Measurements from ENCODE around the gene BBS2.

The BBS2 gene

DNA sequence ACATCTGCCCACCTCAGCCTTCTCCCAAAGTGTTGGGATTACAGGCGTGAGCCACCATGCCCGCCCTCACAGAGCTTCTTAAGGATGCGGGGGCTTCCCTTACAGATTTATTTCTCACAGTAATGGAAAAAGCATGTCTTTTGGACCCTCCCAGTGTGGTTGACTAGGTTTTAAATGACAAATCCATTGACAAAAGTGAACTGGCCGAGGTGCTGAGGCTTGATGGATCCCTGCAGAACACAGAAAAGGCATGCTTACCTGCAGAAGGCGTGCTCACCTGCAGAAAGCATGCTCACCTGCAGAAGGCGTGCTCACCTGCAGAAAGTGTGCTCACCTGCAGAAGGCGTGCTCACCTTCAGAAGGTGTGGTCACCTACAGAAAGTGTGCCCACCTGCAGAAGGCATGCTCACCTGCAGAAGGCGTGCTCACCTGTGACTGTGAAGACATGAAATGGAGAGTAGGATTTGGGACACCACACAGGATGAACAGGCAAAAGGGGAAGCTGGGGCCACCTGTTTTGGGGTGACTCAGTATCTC, 15.1 kb upstream of the BBS2 start:
- H3K4me3 Mint-ChIP-seq, result no peak overlapping the region
- TF ChIP-seq, protein P1, sequence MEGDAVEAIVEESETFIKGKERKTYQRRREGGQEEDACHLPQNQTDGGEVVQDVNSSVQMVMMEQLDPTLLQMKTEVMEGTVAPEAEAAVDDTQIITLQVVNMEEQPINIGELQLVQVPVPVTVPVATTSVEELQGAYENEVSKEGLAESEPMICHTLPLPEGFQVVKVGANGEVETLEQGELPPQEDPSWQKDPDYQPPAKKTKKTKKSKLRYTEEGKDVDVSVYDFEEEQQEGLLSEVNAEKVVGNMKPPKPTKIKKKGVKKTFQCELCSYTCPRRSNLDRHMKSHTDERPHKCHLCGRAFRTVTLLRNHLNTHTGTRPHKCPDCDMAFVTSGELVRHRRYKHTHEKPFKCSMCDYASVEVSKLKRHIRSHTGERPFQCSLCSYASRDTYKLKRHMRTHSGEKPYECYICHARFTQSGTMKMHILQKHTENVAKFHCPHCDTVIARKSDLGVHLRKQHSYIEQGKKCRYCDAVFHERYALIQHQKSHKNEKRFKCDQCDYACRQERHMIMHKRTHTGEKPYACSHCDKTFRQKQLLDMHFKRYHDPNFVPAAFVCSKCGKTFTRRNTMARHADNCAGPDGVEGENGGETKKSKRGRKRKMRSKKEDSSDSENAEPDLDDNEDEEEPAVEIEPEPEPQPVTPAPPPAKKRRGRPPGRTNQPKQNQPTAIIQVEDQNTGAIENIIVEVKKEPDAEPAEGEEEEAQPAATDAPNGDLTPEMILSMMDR (IDR thresholded peaks at IDR 0.05; ENCODE audit: unreplicated experiment in 3 of 3), result no peak
- H3K27ac Mint-ChIP-seq, result no peak overlapping the region
- H3K27me3 Mint-ChIP-seq (ENCODE audit: low read depth), result peaks cover 32% of the 10 kb centered on the region
- no peaks in the 10 kb centered on the region for H3K4me1 Mint-ChIP-seq
- no peaks in the 10 kb centered on the region for H3K36me3 Mint-ChIP-seq (ENCODE audit: low read depth)
- H3K9me3 Mint-ChIP-seq, result no peaks in the 10 kb centered on the region

DNA sequence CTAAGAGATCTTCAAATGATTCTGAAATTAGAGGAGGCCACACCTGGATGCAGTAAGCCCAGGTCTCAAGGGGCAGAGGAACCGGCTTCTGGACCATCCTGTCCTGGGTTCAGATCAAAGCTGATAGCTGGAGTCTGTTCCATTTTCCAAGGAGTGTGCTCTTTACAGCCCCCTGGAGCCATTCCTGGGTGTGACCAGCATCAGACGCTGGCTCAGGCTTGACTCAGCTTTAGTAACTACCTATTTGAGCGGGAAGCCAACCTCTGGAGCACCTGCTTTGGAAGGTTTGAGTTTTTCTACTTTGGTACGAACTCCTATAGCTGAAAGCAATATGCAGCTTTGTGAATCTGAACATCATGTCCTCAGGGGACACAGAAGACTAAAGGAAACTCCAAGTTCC, 12.9 kb upstream of the BBS2 start:
- Mint-ChIP-seq H3K4me3 (no peak overlapping the region), H3K4me1 (no peaks in the 10 kb centered on the region), H3K36me3 (ENCODE audit: low read depth) (no peaks in the 10 kb centered on the region), H3K9me3 (no peaks in the 10 kb centered on the region), H3K27ac (no peak overlapping the region), H3K27me3 (ENCODE audit: low read depth) (peaks cover 32% of the 10 kb centered on the region)
- TF ChIP-seq, protein P1 (IDR thresholded peaks at IDR 0.05; ENCODE audit: unreplicated experiment in 3 of 3), result no peak

DNA sequence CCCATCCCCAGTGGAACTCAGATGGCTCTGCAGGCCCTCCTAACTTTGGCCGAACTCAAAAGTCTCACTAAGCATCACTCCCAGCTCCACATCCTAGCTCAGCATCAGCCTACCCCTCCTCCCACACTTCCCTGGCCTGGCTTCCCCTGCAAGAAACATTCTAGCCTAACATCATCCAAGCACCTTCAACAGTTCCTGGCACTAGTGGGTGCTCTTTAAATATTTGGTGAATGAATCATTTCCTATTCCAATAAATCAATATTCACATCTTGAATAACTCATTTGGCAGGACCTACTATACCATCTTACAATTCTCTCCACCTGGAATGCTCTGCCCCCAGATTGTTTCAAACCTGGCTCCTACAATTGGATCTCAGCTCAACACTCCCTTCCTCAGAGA, 11.0 kb upstream of the BBS2 start:
- Mint-ChIP-seq H3K4me3 (no peak overlapping the region), H3K27me3 (ENCODE audit: low read depth) (peaks cover 23% of the 10 kb centered on the region), H3K36me3 (ENCODE audit: low read depth) (no peaks in the 10 kb centered on the region), H3K27ac (no peak overlapping the region), H3K4me1 (peaks cover 11% of the 10 kb centered on the region), H3K9me3 (no peaks in the 10 kb centered on the region)
- TF ChIP-seq, protein P1 (IDR thresholded peaks at IDR 0.05; ENCODE audit: unreplicated experiment in 3 of 3), result no peak

DNA sequence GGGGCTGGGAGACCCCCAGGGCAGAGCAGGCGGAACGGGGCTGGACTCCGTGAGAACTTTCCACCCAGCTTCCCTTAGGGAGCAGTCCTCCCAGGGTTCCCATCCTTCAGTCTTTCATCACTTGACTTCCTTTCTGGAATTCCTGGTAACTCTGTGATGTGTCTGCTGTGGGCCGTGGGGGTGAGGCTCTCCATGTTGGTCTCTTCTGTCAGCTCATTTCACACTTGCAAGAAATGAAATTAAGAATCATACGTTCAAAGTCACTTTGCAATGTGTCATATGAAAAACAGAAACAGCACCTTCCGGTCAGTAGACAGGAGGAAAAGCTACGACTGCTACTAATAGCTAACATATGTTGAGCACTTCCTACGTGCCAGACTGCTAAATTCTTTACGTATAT, 5.4 kb upstream of the BBS2 start:
- H3K36me3 Mint-ChIP-seq (ENCODE audit: low read depth), result no peaks in the 10 kb centered on the region
- H3K4me3 Mint-ChIP-seq, result no peak overlapping the region
- TF ChIP-seq, protein P1 (IDR thresholded peaks at IDR 0.05; ENCODE audit: unreplicated experiment in 3 of 3), result no peak
- peaks cover 23% of the 10 kb centered on the region for H3K4me1 Mint-ChIP-seq
- peak overlapping the region; percentile 22 to 37 (median 32) for H3K27ac Mint-ChIP-seq
- H3K27me3 Mint-ChIP-seq (ENCODE audit: low read depth), result peaks cover 8% of the 10 kb centered on the region
- H3K9me3 Mint-ChIP-seq, result no peaks in the 10 kb centered on the region

DNA sequence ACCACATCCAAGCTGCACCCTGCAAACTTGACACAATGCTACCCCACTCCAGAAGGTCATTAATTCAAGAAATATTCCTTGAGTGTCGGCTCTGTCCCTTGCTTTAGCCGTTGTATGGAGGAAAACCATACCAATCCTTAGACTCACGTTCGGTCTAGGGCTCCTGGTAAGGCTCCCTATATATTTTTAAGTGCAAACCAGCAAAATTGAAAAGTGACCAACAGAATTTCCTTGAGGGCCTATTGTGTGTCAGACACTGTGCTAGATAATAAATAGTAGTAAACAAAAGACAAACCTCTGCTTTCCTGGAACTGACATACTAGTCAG, 390 bp upstream of the BBS2 start:
- H3K27ac Mint-ChIP-seq, result peak overlapping the region; percentile 55 to 90 (median 86)
- TF ChIP-seq, protein P1 (IDR thresholded peaks at IDR 0.05; ENCODE audit: unreplicated experiment in 3 of 3), result no peak
- H3K9me3 Mint-ChIP-seq, result no peaks in the 10 kb centered on the region
- H3K36me3 Mint-ChIP-seq (ENCODE audit: low read depth), result no peaks in the 10 kb centered on the region
- H3K4me1 Mint-ChIP-seq, result peaks cover 20% of the 10 kb centered on the region
- H3K4me3 Mint-ChIP-seq, result peak overlapping the region; percentile 85 to 90 (median 89)
- H3K27me3 Mint-ChIP-seq (ENCODE audit: low read depth), result peaks cover 4% of the 10 kb centered on the region

DNA sequence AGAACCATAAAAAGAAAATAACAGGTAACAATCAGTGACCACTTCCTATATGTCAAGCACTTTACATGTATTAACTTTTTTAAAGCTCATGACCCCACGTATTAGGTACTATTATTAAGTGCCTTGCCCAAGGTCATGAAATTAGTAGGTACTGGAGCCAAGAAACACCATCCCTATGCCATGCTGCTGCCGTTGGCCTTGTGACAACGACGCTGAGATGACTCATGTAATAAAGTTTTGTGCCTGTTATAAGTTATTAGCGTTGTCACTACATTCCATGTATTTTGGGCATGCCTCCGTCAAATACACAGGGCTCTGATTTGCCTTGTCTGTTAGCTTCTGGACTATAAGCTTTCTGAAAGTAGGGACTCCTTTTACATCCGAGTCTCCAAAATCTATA, 1.4 kb downstream of the BBS2 start:
- Mint-ChIP-seq H3K27me3 (ENCODE audit: low read depth) (peaks cover 4% of the 10 kb centered on the region), H3K27ac (peak overlapping the region in 2 of 3 experiments; percentile 50 to 64), H3K36me3 (ENCODE audit: low read depth) (peaks cover 7% of the 10 kb centered on the region), H3K4me3 (peak overlapping the region; percentile 85 to 90 (median 89)), H3K9me3 (no peaks in the 10 kb centered on the region), H3K4me1 (peaks cover 20% of the 10 kb centered on the region)
- TF ChIP-seq, protein P1 (IDR thresholded peaks at IDR 0.05; ENCODE audit: unreplicated experiment in 3 of 3), result no peak

Measured in nephron (organoid).